OCI-LY7 (cell line): Measurements from ENCODE around the gene ZNF135. TPM values are rescaled to one million over a fixed set of nuclear protein-coding genes. Genes with fewer than 3 reads are reported as not detected.

Experiments
- BruUV-seq: library from RNA; stranded (reverse); fragments of 400-500 nt; replicated peaks from 2 replicates; lab custom pipeline; 2021; lab: Mats Ljungman, UMichigan
- CTCF ChIA-PET: fragments of 300-600 bp; sonication (Branson Sonifier 250); formaldehyde crosslinking; loops from one replicate; lab custom pipeline; 2022; ENCODE audit warnings: antibody characterized with exemption; ENCODE audit not compliant: unreplicated experiment; lab: Charles Lee
- POLR2A ChIA-PET: fragments of 300-600 bp; sonication (Branson Sonifier 250); formaldehyde crosslinking; loops from one replicate; lab custom pipeline; 2022; ENCODE audit warnings: antibody characterized with exemption; lab: Charles Lee
- DNase-seq: peaks from one replicate; pipeline ENCODE4 v3.0.0-alpha.2; 2015; ENCODE audit warnings: low spot score
- H2AFZ ChIP-seq: fragments of 200-600 bp; sonication (generic), shearing (Covaris generic); 2 replicates; pipeline ENCODE4 v1.6.1; 2014; ENCODE audit warnings: mild to moderate bottlenecking, antibody characterized with exemption, low read length, moderate library complexity
- H3K27ac ChIP-seq: fragments of 200-600 bp; sonication (generic); 2 replicates; pipeline ENCODE4 v1.5.1; 2014; ENCODE audit warnings: mixed run types, low read depth, mild to moderate bottlenecking, moderate library complexity, low read length, inconsistent platforms; ENCODE audit not compliant: poor library complexity, severe bottlenecking
- H3K36me3 ChIP-seq: fragments of 200-600 bp; sonication (generic); 2 replicates; pipeline ENCODE4 v1.6.1; 2014; ENCODE audit warnings: mild to moderate bottlenecking, antibody characterized with exemption, low read length, moderate library complexity, mixed read lengths; ENCODE audit not compliant: insufficient read depth
- H3K4me1 ChIP-seq: fragments of 200-600 bp; sonication (generic); 2 replicates; pipeline ENCODE4 v1.5.1; 2014; ENCODE audit warnings: mild to moderate bottlenecking, low read length; ENCODE audit not compliant: insufficient read depth, poor library complexity, severe bottlenecking
- H3K4me2 ChIP-seq: fragments of 200-600 bp; sonication (generic); 2 replicates; pipeline ENCODE4 v1.6.1; 2014; ENCODE audit warnings: mild to moderate bottlenecking, low read length
- H3K4me3 ChIP-seq: fragments of 200-600 bp; sonication (generic); 2 replicates; pipeline ENCODE4 v1.5.1; 2014; ENCODE audit warnings: mild to moderate bottlenecking, low read depth, low read length; ENCODE audit not compliant: poor library complexity, severe bottlenecking
- H3K79me2 ChIP-seq: fragments of 200-600 bp; sonication (generic); 2 replicates; pipeline ENCODE4 v1.6.1; 2016; ENCODE audit warnings: low read depth, mild to moderate bottlenecking, low read length, moderate library complexity, mixed read lengths; ENCODE audit not compliant: insufficient read depth
- H3K9me2 ChIP-seq: fragments of 200-600 bp; sonication (generic); 2 replicates; pipeline ENCODE4 v1.6.1; 2016; ENCODE audit warnings: mild to moderate bottlenecking, low read length, mixed read lengths; ENCODE audit not compliant: insufficient read depth
- H3K9me3 ChIP-seq: fragments of 200-600 bp; sonication (generic); 2 replicates; pipeline ENCODE4 v1.6.1; 2014; ENCODE audit warnings: mild to moderate bottlenecking, mixed run types, low read length, mixed read lengths
- H4K20me1 ChIP-seq: fragments of 200-600 bp; sonication (generic); 2 replicates; pipeline ENCODE4 v1.6.1; 2014; ENCODE audit warnings: mild to moderate bottlenecking, antibody characterized with exemption, low read length, moderate library complexity, mixed read lengths; ENCODE audit not compliant: insufficient read depth
- EZH2phosphoT487 ChIP-seq: fragments of 200-600 bp; sonication (generic); IDR thresholded peaks from 2 replicates; pipeline ENCODE4 v1.6.1; 2018; ENCODE audit warnings: low read depth, borderline replicate concordance, mild to moderate bottlenecking, mixed run types, antibody characterized with exemption, low read length, moderate library complexity, mixed read lengths
- intact Hi-C: fragments of 100-400 bp; cut with micrococcal nuclease; formaldehyde crosslinking; loops from one replicate; pipeline ENCODE4 v1.10.0; 2022; ENCODE audit not compliant: unreplicated experiment
- total RNA-seq, 2 experiments: library from RNA; depleted of rRNA in 1 of 2; stranded (reverse); fragments of >200 nt in 1 of 2; shearing (Covaris generic) in 1 of 2; gene quantifications; 2 replicates each; pipeline ENCODE4 v1.2.3, GENCODE V29; 2014 to 2022
- TF ChIP-seq, protein P1 (sequence below): fragments of 200-600 bp; sonication (generic); conservative IDR thresholded peaks from 2 replicates; pipeline ENCODE4 v1.5.1; 2014; ENCODE audit warnings: mild to moderate bottlenecking, antibody characterized with exemption, low read length, moderate library complexity, mixed read lengths

ZNF135 gene
- total RNA-seq, 2 experiments from 2014 or later = not detected

DNA sequence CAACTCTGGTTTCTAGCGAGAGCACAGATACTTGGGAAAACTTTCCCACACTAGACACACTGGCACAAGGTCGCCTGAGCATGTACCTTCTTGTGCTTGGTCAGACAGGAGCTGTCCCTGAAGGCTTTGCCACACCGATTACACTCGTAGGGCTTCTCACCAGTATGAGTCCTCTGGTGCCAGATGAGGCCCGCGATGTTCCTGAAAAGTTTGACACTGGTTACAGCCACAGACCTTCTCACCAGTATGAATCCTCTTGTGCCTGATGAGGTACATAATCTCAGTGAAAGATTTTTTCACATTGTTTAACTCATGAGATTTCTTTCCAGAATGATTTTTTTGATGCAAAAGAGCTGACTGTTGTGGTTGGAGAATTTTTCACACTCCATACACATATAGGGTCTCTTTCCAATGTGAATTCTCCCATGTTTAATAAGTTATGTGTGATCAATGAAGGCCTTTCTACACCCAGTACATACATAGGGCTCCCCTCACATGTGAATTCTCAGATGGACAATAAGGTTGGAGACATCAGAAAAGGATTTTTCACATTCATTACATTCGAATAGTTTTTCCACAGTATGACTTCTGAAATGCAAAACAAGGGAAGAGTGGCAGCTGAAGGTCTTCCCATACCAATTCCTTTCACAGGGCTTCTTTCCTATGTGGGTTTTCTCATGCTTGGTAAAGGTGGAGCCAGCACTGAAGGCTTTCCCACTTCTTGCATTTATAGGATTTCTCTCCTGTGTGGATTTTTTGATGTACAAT, 48.9 kb downstream of the ZNF135 start:
- H3K9me2 ChIP-seq = no peaks in the 10 kb centered on the region
- BruUV-seq = no TSS peak
- POLR2A ChIA-PET = no interaction called here
- DNase-seq = no peak
- H3K27ac ChIP-seq = no peak overlapping the region
- H3K36me3 ChIP-seq = no peaks in the 10 kb centered on the region
- H3K4me3 ChIP-seq = no peak overlapping the region
- no peaks in the 10 kb centered on the region for H4K20me1 ChIP-seq
- H3K4me1 ChIP-seq = no peaks in the 10 kb centered on the region
- TF ChIP-seq EZH2phosphoT487 = no peak
- TF ChIP-seq, protein P1, sequence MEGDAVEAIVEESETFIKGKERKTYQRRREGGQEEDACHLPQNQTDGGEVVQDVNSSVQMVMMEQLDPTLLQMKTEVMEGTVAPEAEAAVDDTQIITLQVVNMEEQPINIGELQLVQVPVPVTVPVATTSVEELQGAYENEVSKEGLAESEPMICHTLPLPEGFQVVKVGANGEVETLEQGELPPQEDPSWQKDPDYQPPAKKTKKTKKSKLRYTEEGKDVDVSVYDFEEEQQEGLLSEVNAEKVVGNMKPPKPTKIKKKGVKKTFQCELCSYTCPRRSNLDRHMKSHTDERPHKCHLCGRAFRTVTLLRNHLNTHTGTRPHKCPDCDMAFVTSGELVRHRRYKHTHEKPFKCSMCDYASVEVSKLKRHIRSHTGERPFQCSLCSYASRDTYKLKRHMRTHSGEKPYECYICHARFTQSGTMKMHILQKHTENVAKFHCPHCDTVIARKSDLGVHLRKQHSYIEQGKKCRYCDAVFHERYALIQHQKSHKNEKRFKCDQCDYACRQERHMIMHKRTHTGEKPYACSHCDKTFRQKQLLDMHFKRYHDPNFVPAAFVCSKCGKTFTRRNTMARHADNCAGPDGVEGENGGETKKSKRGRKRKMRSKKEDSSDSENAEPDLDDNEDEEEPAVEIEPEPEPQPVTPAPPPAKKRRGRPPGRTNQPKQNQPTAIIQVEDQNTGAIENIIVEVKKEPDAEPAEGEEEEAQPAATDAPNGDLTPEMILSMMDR = no peak
- no peak overlapping the region for H3K4me2 ChIP-seq
- H2AFZ ChIP-seq = no peak overlapping the region
- intact Hi-C loops = no loop called here
- peaks cover 26% of the 10 kb centered on the region for H3K9me3 ChIP-seq
- CTCF ChIA-PET = no interaction called here
- no peaks in the 10 kb centered on the region for H3K79me2 ChIP-seq

DNA sequence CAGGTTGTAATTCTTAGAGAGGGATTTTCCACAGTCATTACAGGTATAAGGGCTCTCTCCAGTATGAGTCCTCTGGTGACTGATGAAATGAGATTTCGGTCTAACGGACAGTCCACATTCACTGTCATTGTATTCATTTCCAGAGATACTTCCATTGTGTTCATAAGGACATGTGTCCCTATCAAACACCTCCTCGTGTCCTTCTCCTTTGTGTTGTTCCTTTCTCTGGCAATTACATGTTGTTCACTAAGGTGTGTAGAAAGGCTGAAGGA, 49.4 kb downstream of the ZNF135 start:
- DNase-seq = no peak
- H2AFZ ChIP-seq = no peak overlapping the region
- no peaks in the 10 kb centered on the region for H3K9me2 ChIP-seq
- TF ChIP-seq, protein P1 = no peak
- no peak for TF ChIP-seq EZH2phosphoT487
- no peaks in the 10 kb centered on the region for H3K79me2 ChIP-seq
- H3K9me3 ChIP-seq = peaks cover 26% of the 10 kb centered on the region
- intact Hi-C loops = no loop called here
- H3K36me3 ChIP-seq = no peaks in the 10 kb centered on the region
- no peaks in the 10 kb centered on the region for H3K4me1 ChIP-seq
- no peak overlapping the region for H3K4me3 ChIP-seq
- no peaks in the 10 kb centered on the region for H4K20me1 ChIP-seq
- ChIA-PET POLR2A (no interaction called here), CTCF (no interaction called here)
- no peak overlapping the region for H3K27ac ChIP-seq
- no TSS peak for BruUV-seq
- no peak overlapping the region for H3K4me2 ChIP-seq

DNA sequence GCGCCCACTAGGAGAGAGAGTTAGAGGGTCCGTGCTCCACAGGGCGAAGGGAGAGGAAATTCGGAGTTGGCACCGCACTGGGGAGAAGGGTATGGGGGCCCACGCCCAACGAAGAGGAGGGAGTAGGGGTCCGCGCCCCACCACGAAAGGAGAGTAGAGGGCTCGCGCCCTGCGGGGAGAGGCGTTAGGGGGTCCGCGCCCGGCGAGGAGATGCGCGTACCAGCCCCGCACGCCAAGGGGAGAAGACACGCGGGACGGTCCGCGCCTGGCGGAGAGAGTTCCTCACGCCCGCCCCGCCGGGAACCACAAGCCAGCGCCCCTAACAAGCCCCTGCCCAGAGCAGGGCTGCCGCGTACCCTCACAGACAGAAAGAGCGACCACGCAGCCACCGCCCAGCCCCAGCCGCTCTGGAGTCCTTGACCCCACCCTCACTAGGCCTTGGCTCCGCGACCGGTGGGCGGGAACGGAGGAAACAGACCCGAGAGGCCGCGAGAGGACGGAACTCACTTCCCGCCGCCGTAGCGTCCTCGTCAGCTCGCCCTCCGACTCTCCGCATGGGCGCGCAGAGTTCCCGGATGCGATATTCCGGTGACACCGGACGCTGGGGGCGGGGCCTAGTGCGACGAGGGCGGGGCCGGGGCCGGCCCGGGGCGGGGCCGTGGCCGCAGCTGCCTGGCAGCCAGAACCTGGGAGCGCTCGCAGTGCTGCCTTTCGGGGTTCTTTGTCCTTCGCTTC, 58.9 kb downstream of the ZNF135 start:
- Histone ChIP-seq H3K36me3 (no peaks in the 10 kb centered on the region), H2AFZ (no peak overlapping the region), H3K9me3 (peaks cover 11% of the 10 kb centered on the region; the same call in 1 of the 2 replicates), H3K4me3 (no peak overlapping the region), H3K4me1 (no peaks in the 10 kb centered on the region), H3K9me2 (no peaks in the 10 kb centered on the region), H3K4me2 (no peak overlapping the region), H4K20me1 (no peaks in the 10 kb centered on the region), H3K27ac (no peak overlapping the region), H3K79me2 (no peaks in the 10 kb centered on the region)
- no TSS peak for BruUV-seq
- DNase-seq = no peak
- ChIA-PET POLR2A (no interaction called here), CTCF (no interaction called here)
- TF ChIP-seq, protein P1 = no peak
- TF ChIP-seq EZH2phosphoT487 = no peak
- intact Hi-C loops = no loop called here
